ENCODE results near the gene IRF4.

Gene IRF4

GRCh38 chr6:431986-432385, 40.4 kb downstream of the IRF4 start:
- no peak for DNase-seq (ENCODE audit: insufficient read length)
- no peak for FAIRE-seq
- TF ChIP-seq POLR2A (IDR thresholded peaks at IDR 0.05; ENCODE audit: low read depth, low read length) (no peak), POLR2AphosphoS5 (IDR thresholded peaks at IDR 0.05; ENCODE audit: low read depth, low read length) (no peak), TAF1 (IDR thresholded peaks at IDR 0.05; ENCODE audit: borderline replicate concordance, low read depth, low read length) (no peak)

GRCh38 chr6:434051-434705, 42.6 kb downstream of the IRF4 start:
- TF ChIP-seq TAF1 (IDR thresholded peaks at IDR 0.05; ENCODE audit: borderline replicate concordance, low read depth, low read length) = no peak
- no peak for TF ChIP-seq POLR2AphosphoS5 (IDR thresholded peaks at IDR 0.05; ENCODE audit: low read depth, low read length)
- no peak for TF ChIP-seq POLR2A (IDR thresholded peaks at IDR 0.05; ENCODE audit: low read depth, low read length)
- FAIRE-seq (peak; percentile 21), DNase-seq (ENCODE audit: insufficient read length) (no peak)

GRCh38 chr6:435441-436307, 44.1 kb downstream of the IRF4 start:
- FAIRE-seq = no peak
- no peak for DNase-seq (ENCODE audit: insufficient read length)
- no peak for TF ChIP-seq POLR2AphosphoS5 (IDR thresholded peaks at IDR 0.05; ENCODE audit: low read depth, low read length)
- TF ChIP-seq TAF1 (IDR thresholded peaks at IDR 0.05; ENCODE audit: borderline replicate concordance, low read depth, low read length) = no peak
- no peak for TF ChIP-seq POLR2A (IDR thresholded peaks at IDR 0.05; ENCODE audit: low read depth, low read length)

GRCh38 chr6:436308-437036, 44.9 kb downstream of the IRF4 start:
- no peak for DNase-seq (ENCODE audit: insufficient read length)
- TF ChIP-seq TAF1 (IDR thresholded peaks at IDR 0.05; ENCODE audit: borderline replicate concordance, low read depth, low read length) (no peak), POLR2A (IDR thresholded peaks at IDR 0.05; ENCODE audit: low read depth, low read length) (no peak)
- no peak for FAIRE-seq

GRCh38 chr6:437037-437392, 45.5 kb downstream of the IRF4 start:
- DNase-seq (ENCODE audit: insufficient read length) (no peak), FAIRE-seq (no peak)
- TF ChIP-seq POLR2A (IDR thresholded peaks at IDR 0.05; ENCODE audit: low read depth, low read length) = no peak
- TF ChIP-seq TAF1 (IDR thresholded peaks at IDR 0.05; ENCODE audit: borderline replicate concordance, low read depth, low read length) = no peak
- no peak for TF ChIP-seq POLR2AphosphoS5 (IDR thresholded peaks at IDR 0.05; ENCODE audit: low read depth, low read length)

GRCh38 chr6:438634-439170, 47.1 kb downstream of the IRF4 start:
- FAIRE-seq (no peak), DNase-seq (ENCODE audit: insufficient read length) (no peak)
- TF ChIP-seq POLR2AphosphoS5 (IDR thresholded peaks at IDR 0.05; ENCODE audit: low read depth, low read length) (no peak), TAF1 (IDR thresholded peaks at IDR 0.05; ENCODE audit: borderline replicate concordance, low read depth, low read length) (no peak), POLR2A (IDR thresholded peaks at IDR 0.05; ENCODE audit: low read depth, low read length) (no peak)

GRCh38 chr6:439641-440167, 48.2 kb downstream of the IRF4 start:
- TF ChIP-seq POLR2A (IDR thresholded peaks at IDR 0.05; ENCODE audit: low read depth, low read length) (no peak), POLR2AphosphoS5 (IDR thresholded peaks at IDR 0.05; ENCODE audit: low read depth, low read length) (no peak), TAF1 (IDR thresholded peaks at IDR 0.05; ENCODE audit: borderline replicate concordance, low read depth, low read length) (no peak)
- no peak for FAIRE-seq
- no peak for DNase-seq (ENCODE audit: insufficient read length)

- TF ChIP-seq TAF1 (IDR thresholded peaks at IDR 0.05; ENCODE audit: borderline replicate concordance, low read depth, low read length) (no peak), POLR2AphosphoS5 (IDR thresholded peaks at IDR 0.05; ENCODE audit: low read depth, low read length) (no peak), POLR2A (IDR thresholded peaks at IDR 0.05; ENCODE audit: low read depth, low read length) (no peak)
- FAIRE-seq (no peak), DNase-seq (ENCODE audit: insufficient read length) (no peak)
Observed at GRCh38 chr6:441126-441920, 49.8 kb downstream of the IRF4 start.

- TF ChIP-seq TAF1 (IDR thresholded peaks at IDR 0.05; ENCODE audit: borderline replicate concordance, low read depth, low read length) = no peak
- TF ChIP-seq POLR2AphosphoS5 (IDR thresholded peaks at IDR 0.05; ENCODE audit: low read depth, low read length) = no peak
- TF ChIP-seq POLR2A (IDR thresholded peaks at IDR 0.05; ENCODE audit: low read depth, low read length) = no peak
Observed at GRCh38 chr6:443621-444159, 52.1 kb downstream of the IRF4 start.

GRCh38 chr6:444653-445275, 53.2 kb downstream of the IRF4 start:
- FAIRE-seq (no peak), DNase-seq (ENCODE audit: insufficient read length) (no peak)
- no peak for TF ChIP-seq POLR2AphosphoS5 (IDR thresholded peaks at IDR 0.05; ENCODE audit: low read depth, low read length)
- no peak for TF ChIP-seq TAF1 (IDR thresholded peaks at IDR 0.05; ENCODE audit: borderline replicate concordance, low read depth, low read length)
- no peak for TF ChIP-seq POLR2A (IDR thresholded peaks at IDR 0.05; ENCODE audit: low read depth, low read length)

More at GRCh38 chr6:443621-444159, 52.1 kb downstream of the IRF4 start:
- DNase-seq (ENCODE audit: insufficient read length) (no peak), FAIRE-seq (no peak)
